ENCODE measurements around the gene ERLEC1.
A peak's percentile ranks its signal among the peaks of the same experiment; 100 is the strongest.
"Not testable (repeated sequence)": the region's sequence is repeated elsewhere in the genome, so short reads cannot be mapped to it uniquely, and the experiment has no call there.

ERLEC1 gene

DNA sequence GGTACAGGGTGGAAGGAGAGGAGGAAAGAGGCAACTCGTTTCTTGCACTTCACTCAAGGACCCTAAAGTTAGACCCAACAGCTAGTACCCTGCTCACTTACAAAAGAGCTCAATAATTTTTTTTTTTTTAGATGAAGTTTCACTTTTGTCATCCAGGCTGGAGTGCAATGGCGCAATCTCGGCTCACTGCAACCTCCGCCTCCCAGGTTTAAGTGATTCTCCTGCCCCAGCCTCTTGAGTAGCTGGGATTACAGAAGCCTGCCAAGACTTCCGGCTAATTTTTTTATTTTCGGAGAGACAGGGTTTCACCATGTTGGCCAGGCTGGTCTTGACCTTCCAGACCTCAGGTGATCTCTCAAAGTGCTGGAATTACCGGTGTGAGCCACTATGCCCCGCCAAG, 4.2 kb upstream of the ERLEC1 start:
- ATAC-seq: no peak

DNA sequence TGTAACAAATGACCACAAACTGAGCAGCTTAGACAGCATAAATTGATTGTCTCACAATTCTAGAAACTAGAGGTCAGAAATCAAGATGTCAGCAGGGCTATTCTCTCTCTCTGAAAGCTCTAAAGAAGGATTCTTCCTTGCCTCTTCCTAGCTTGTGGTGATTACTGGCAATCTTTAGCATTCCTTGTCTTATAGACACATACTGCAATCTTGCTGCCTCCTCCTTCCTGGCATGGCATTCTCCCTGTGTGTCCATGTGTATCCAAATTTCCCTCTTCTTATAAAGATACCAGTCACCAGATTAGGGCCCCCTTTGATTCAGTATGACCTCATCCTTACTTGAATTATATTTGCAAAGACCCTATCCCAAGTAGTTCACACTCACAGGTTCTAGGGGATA, 2.4 kb upstream of the ERLEC1 start:
- ATAC-seq: no peak

DNA sequence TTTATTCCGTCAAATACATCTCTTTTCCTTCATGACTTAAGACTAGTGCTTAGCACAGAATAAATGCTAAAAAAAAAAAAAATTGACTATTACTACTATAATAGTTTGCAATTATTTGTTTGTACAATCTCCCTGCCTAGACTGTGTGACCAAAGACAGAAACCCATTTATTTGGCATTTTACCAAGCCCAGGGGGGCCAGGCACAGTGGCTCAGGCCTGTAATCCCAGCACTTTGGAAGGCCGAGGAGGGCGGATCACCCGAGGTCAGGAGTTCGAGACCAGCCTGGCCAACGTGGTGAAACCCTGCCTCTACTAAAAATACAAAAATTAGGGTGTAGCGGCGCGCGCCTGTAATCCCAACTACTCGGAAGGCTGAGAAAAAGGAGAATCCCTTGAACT, 1.5 kb upstream of the ERLEC1 start:
- ATAC-seq: no peak

DNA sequence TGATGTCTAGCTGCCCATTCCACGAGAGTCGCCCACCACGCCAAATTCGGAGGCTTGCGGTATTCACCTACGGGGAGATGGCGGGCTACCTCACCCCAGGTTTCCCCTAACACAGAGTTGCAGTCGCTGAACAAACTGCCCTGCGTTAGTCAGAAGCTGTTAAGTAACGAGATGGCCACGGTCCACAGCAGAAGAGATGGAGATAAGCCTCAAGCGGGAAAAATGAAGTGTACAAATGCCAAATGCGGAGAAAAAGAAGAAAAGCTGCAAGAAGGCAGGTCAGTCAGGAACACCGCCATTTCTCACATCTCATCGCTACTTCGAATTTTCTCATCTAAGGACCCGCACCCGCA, 516 bp upstream of the ERLEC1 start:
- ATAC-seq: peak; percentile 29 to 38

DNA sequence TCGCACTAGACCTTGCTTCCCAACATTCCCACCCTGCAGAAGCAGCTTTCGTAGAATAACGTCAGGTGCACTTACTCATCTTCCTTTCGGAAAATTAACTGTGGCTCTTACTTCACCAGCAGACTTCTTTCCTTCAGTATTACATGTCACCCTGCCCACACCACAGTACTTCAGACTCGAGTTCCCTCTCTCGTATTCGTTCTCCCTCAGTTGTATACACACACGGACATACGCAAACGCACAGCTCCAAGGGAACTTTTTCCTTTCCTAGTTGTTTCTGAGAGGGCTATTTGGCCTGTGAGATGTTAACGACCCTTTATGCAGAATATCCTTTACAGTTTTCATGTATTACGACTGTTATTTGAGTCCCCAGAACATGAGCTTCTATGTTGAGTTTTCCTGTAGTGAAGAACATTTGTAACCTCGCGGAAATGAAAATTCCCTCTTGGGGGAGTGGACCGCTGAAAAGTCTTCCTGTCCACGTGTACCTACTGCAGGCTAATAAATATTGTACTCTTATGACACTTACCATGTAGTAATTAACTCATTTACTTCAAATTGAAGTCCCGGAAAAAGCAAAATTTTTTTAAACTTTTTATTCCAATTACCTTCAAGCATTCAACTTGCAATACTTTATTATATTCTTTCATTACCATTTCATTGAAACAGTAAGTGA, 908 bp downstream of the ERLEC1 start:
- ATAC-seq: no peak

DNA sequence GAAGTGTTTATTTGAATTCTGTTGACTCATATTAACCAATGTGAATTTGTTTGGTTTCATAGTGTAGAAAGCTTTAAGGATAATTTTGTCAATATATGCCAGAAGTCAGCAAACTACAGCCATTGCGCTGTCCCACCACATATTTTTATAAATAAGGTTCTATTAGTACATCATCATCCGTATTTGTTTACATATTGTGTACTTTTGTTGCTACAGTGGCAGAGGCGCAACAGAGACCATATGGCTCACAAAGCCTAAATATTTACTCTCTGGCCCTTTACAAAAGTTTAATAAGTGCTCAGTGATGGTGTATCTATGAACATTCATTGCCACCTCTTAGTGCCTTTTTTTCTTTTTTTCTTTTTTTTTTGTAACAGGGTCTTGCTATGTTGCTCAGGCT, 6.4 kb downstream of the ERLEC1 start:
- ATAC-seq: no peak

DNA sequence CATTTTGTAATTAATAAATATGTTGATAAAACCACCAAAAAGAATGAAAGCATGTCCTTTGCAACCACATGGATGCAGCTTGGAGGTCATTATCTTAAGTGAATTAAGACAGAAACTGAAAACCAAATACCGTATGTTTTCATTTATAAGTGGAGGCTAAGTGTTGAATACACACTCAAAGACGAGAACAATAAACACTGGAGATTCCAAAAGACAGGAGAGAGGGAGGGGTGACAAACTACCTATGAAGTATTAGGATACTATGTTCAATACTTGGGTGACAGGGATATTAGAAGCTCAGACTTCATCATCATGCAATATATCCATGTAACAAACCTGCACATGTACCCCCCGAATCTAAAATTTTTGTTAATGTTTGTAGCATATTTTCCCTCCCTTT, 7.0 kb downstream of the ERLEC1 start:
- no peak for ATAC-seq

DNA sequence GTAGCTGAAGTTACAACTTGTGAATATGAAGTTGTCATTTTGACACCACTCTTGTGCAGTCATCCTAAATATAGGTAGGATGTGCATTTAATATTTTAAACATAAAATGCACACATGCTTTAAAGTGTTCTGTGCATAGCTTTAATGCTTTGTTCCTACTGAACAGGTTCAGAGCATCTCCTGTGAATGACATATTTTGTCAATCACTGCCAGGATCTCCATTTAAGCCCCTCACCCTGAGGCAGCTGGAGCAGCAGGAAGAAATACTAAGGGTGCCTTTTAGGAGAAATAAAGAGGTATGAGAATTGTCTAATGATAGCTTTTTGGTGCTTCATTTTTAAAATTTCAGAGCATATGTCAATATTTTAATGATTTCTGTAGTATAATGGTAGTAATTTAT, 14.7 kb downstream of the ERLEC1 start:
- ATAC-seq: no peak

DNA sequence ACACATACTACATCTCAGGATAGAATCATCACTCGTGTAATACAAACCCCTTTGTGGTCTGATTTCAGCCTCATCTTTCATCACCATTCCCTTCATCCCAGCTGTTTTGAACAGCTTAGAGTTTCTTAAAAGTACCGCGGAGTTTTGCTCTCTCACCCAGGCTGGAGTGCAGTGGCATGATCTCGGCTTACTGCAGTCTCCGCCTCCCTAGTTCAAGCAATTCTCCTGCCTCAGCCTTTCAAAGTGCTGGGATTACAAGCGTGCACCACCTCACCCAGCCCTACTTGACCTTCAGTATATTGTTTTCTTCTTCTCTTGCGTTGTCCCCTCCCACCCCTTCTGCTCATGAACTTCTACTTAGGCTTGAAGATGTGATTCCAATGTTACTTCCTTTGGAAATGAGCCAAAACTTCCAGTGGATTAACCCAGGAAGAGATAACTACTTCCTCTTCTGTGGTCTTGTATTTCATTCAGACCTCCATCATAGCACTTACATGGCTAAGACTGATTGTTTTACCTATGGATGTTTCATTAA, 15.8 kb downstream of the ERLEC1 start:
- no peak for ATAC-seq

DNA sequence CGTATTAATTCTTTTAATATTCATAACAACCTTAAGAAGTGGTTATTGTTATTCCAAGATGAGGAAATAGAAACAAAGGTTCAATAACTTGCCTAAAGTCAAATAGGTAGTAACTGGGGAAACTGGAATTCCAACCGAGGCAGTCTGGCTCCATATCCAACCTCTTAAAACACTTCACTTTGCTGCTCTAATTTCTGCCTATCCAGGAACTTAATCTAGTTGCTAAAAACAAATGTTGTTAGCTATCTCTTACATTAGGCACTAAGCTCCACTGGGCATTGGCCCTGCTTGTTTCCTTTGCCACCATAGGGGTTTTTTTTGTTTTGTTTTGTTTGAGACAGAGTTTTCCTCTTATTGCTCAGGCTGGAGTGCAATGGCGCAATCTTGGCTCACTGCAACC, 24.8 kb downstream of the ERLEC1 start:
- ATAC-seq: no peak

DNA sequence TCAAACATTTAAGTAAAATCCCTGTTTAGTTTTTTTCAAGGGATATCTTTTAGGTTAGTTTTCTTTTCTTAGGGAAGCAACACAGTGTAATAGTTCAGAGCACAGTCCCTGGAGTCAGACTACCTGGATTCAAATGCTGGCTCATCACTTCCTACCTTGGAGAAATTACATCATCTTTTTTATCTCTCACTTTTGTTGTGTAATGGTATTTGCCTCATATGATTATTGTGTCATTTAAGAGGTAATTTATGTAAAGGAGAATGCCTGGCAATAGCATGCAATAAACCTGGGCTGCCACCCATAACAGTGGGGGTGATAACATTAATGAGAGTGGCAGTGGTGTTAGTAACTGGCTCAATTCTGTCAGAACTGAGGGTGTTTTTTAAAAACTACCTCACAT, 26.3 kb downstream of the ERLEC1 start:
- ATAC-seq: no peak

DNA sequence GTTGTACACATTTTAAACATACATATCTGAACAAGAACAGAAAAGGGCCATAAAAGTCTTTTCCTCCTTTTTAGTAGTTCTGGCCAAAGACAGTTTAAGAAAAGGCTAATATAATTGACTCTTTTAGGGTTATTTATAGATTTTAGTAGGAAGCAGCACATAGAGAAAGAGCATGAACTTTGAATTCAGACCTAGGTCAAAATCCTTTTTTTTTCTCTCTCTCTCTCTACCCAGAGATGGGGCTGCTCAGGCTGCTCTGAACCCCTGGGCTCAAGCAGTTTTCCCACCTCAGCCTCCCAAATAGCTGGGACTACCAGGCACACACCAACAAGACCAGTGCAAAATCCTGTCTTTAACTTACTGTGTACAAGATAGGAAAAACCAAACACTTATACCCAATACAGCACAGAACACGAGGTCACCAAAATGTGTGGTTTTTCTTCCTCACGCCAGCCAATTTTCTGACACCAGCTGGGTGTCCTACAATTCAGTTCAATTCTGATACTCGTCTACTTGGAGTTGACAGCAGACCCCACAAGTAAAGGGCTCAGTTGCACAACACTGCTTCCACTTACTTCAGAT, 32.1 kb downstream of the ERLEC1 start:
- no peak for ATAC-seq

DNA sequence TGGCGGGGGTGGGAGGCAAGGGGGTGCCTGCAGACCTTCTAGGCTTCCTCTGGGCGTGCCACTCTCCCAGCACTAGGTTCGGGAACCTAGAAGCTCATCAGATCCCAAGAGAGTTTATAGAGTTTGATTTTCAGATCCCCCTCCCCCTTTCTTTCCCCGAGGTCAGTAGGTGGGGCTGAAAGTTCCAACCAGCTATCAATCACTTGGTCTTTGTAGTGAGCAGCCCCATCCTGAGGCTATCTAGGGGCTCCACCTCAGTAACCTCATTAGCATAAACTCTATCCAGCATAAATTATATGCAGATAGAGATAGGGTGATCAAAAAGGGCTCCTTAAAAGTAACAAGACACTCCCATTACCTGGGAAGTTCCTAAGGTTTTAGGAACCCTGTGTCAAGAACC, 32.8 kb downstream of the ERLEC1 start:
- no peak for ATAC-seq

DNA sequence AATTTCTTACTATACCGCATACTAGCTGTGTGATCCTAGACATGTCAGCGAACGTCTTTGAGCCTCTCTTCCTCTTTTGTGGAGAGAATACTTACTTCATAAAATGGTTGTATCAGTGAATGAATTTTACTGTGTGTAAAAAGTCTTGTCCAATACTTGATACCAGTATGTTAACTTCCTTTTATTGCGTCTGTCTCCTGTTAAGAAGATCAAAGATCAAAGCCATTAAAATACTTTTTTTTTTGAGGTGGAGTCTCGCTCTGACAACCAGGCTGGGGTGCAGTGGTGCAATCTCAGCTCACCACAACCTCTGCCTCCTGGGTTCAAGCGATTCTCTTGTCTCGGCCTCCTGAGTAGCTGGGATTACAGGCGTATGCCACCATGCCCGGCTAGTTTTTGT, 33.2 kb downstream of the ERLEC1 start:
- no peak for ATAC-seq

DNA sequence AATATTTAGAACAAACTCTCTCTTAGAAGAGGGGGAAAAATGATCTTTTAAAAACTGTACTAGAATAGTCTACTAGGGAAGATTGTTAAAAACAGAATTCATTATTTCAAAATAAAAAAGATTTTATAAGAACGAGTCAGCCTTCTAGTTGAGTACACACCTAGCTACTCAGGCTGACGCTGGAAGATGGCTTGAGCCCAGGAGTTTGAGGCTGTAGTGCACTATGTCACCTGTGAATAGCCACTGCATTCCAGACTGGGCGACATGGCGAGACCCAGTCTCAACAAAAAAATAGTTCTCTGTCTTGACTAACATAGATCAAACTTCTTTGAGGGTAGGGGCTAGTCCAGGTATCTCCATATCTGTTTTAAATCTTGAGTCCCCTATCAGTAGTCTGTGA, 33.9 kb downstream of the ERLEC1 start:
- ATAC-seq: no peak

DNA sequence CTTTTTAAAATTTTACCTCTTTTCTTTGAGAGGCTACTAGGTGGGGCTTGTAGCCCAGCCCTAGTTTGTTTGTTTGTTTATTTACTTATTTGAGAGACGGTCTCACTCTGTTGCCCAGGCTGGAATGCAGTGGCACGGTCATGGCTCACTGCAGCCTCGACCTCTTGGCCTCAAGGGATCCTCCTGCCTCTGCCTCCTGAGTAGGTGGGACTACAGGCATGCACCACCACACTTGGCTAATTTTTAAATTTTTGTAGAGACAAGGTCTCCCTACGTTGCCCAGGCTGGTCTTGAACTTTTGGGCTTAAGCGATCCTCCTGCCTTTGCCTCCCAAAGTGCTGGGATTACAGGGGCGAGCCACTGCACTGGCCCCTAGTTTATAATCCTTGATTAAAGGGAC, 35.0 kb downstream of the ERLEC1 start:
- no peak for ATAC-seq

DNA sequence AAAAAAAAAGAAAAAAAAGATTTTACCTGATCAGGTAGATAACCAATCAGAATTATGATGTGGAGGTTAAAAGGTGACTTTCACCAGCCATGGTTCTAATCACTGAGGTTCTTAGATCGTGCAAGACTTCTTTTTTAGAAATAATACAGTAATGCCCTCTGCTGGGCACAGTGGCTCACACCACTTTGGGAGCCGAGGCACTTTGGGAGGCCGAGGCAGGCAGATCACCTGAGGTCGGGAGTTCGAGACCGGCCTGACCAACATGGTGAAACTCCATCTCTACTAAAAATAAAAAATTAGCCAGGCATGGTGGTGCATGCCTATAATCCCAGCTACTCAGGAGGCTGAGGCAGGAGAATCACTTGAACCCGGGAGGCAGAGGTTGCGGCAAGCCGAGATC, 36.8 kb downstream of the ERLEC1 start:
- ATAC-seq: not testable (repeated sequence)

DNA sequence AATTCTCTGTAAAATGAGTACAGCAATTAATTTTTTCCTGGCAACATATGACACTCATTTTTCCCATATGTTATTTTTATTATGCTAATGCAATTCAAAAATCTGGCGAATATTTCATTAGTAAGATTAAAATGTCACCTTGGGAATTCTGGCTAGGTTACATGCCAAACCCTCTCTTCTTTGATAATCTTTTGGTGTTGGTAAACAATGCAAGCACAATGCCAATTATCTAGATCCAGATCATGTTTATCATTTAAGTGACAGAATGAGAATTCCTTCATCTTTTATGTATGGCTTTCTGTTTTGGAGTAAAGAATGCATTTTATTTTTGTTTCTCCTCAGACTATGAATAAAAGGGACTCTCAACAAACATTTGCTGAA, 39.2 kb downstream of the ERLEC1 start:
- no peak for ATAC-seq

DNA sequence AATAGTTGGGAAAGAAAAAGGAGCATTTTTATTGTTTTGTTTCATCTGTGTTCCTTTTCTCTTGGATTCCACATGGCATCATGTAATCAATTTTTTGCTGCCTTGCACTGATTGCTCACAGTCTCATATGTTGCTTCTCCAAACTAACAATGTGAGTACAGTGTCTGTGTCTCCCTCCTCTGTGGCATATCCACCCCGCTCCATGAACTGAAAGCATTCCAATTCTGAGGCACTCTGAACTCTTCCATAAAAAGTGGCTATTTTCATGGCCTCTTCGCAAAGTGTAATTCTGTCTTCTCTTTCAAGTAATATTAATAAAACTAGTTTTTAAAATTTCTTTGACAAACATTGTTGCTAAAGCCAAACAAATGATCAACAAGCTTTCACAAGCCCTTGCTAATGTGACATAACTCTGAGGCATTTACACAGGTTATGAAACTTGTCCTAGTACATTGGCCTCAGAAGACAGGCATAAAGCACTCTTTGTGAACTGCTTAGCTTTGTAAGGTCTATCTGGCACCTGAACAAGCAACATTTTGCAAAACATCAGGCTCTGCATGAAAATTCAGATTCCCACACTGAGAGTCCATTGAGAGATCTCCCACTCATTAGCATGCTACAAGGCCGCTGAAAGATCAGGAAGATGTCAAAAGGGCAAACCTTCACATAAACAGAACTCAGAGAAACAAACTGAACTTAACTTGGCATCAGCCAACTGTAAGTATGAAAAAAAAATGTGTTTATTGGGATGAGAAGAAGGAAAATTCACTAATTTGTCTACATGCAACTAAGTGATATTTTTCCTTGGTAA, 39.9 kb downstream of the ERLEC1 start:
- no peak for ATAC-seq

DNA sequence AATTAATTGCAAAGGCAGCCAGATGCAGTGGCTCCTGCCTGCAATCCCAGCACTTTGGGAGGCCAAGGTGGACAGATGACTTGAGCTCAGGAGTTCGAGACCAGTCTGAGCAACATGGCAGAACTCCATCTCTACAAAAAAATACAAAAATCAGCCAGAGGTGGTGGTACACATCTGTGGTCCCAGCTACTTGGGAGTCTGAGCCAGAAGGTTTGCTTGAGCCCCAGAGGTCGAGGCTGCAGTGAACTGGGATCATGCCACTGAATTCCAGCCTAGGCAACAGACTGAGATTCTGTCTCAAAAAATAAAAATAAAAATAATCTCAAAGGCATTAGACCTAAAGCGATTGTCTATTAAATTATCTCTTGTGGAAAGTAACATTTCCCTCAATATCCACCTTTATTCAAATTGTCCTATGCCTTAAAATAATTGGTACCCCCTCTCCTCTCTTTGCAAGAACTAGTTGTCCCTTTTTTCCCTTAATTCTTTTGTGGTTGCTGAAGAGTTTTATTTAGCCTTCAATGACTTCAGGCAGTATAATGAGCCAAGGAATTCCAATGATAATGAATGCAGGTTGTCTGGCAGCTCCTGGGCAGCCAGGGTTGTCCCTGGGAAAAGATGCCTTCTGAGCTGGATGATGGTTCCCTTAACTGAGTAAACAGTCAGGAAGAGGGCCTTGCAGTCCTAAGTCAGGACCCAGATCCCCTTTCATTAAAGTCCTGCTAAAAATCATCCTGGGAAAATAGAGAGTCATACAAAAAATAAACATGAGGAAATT, 40.7 kb downstream of the ERLEC1 start:
- ATAC-seq: no peak

DNA sequence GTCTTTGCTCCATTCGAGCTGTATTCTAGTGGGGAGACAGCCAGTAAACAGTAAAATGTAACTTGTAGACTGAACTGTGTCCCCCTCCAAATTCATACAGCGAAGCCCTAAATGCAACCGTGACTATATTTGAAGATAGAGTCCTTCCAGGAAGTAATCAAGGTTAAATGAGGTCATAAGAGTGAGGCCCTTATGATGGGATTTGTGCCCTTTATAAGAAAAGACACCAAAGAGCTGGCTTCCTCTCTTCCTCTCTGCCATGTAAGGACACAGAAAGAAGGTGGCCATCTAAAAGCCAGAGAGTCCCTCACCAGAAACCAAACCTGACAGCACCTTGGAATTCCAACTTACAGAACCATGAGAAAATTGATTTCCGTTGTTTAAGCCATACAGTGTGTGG, 41.5 kb downstream of the ERLEC1 start:
- ATAC-seq: no peak

DNA sequence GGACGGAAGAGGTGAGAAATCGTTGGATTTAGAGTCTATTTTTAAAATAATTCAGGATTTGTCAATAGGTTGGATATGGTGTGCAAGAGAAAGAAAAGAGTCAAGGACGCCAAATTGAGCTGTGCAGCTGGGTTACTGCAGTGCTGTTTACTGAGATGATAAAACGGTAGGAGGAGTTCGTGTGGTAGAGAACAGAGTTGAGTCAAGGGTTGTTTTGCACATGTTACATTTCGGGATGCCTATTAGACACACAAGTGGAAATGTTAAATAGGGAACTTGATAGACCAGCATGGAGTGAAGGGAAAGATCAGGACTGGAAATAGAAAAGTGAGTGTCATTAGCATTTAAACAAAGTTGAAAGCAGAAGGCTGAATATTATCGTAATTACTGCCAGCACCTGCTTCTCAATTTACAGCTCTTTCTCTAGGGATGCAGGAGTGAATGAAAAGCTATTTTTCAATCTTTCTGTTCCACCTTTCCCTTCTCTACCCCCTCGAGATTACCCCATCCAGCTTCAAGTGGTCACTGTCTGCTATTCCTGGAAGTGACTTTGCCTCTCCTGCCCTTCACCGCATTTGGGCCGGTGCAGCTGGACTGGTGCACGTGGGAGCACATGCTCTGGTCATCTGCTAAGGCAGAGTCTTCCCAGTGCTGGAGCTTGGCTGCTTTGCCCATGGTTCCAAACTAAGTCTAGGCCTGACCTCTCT, 42.6 kb downstream of the ERLEC1 start:
- no peak for ATAC-seq

DNA sequence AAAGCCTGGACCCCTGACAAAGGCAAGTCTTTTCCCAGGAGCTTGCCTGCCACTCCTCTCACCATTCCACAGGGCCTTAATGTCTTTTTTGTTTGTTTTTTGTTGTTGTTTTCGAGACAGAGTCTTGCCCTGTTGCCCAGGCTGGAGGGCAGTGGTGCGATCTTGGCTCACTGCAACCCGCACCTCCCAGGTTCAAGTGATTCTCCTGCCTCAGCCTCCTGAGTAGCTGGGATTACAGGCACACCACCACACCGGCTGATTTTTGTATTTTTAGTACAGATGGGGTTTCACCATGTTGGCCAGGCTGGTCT, 43.1 kb downstream of the ERLEC1 start:
- not testable (repeated sequence) for ATAC-seq

Data from activated CD4-positive, CD25-positive, alpha-beta regulatory T cell treated with anti-CD3 and anti-CD28 coated beads, Interleukin-2, amount 50 U/mL, for 24 hours (primary cell).